HepG2 (cell line): ENCODE data around the gene THUMPD2. TPM values are rescaled to one million over a fixed set of nuclear protein-coding genes. Genes with fewer than 3 reads are reported as not detected.

Experiments used
- BRF2 ChIP-seq: sonication (generic); formaldehyde crosslinking; IDR thresholded peaks from 2 replicates; pipeline ENCODE4 v1.8.1; 2022; ENCODE audit warnings: mild to moderate bottlenecking, missing genetic modification reagents
- KLF16 ChIP-seq, 2 experiments: sonication (generic) in 1 of 2; formaldehyde crosslinking in 1 of 2; IDR thresholded peaks; 2 replicates each; pipeline versions ENCODE4 v1.6.1 to v1.8.0; 2016 to 2023; ENCODE audit warnings: missing genetic modification reagents in 2 of 2, missing compliant biosample characterization in 1 of 2
- MAF1 ChIP-seq: sonication (generic); formaldehyde crosslinking; IDR thresholded peaks from 2 replicates; pipeline ENCODE4 v1.5.0; 2020; ENCODE audit warnings: missing genetic modification reagents, borderline replicate concordance
- MED8 ChIP-seq: sonication (generic); formaldehyde crosslinking; IDR thresholded peaks from 2 replicates; pipeline ENCODE4 v1.8.1; 2023; ENCODE audit warnings: mild to moderate bottlenecking, missing genetic modification reagents; ENCODE audit not compliant: insufficient replicate concordance
- PCBP1 ChIP-seq: fragments of 200-400 bp; formaldehyde crosslinking; IDR thresholded peaks from 2 replicates; pipeline ENCODE4 v1.6.1; 2017; ENCODE audit warnings: mild to moderate bottlenecking, low read depth, low read length, borderline replicate concordance
- RAD51 ChIP-seq: fragments of 450-650 bp; IDR thresholded peaks from 2 replicates; pipeline ENCODE4 v1.6.1; 2016; ENCODE audit warnings: borderline replicate concordance
- SIN3A ChIP-seq: IDR thresholded peaks from 2 replicates; pipeline ENCODE4 v1.6.1; 2011; ENCODE audit warnings: low read depth, mild to moderate bottlenecking, control low read depth, low read length, borderline replicate concordance
- ZBTB38 ChIP-seq: sonication (generic); formaldehyde crosslinking; IDR thresholded peaks from 2 replicates; pipeline ENCODE4 v1.5.1; 2020; ENCODE audit warnings: mild to moderate bottlenecking, missing genetic modification reagents
- ZNF496 ChIP-seq: sonication (generic); formaldehyde crosslinking; IDR thresholded peaks from 2 replicates; pipeline ENCODE4 v1.8.1; 2023; ENCODE audit warnings: mild to moderate bottlenecking, moderate library complexity, missing genetic modification reagents; ENCODE audit not compliant: insufficient replicate concordance
- ZNF556 ChIP-seq: sonication (generic); formaldehyde crosslinking; IDR thresholded peaks from 2 replicates; pipeline ENCODE4 v1.4.0; 2020; ENCODE audit warnings: mild to moderate bottlenecking, missing genetic modification reagents, borderline replicate concordance
- polyA plus RNA-seq, 8 experiments: library from polyadenylated mRNA; depleted of rRNA in 3 of 8; stranded (reverse) in 7 of 8; unstranded in 1 of 8; fragments of >200 nt; fragmentation: Illumina TruSeq in 4 of 8; extraction: Trizol in 4 of 8; gene quantifications; 2 replicates each; pipeline versions ENCODE4 v1.2.1 to v1.2.3, GENCODE V29; 2011 to 2016; ENCODE audit warnings: low read depth in 4 of 8, missing spikeins in 1 of 8, mixed read lengths in 1 of 8; ENCODE audit not compliant: insufficient read depth in 1 of 8
- total RNA-seq, 5 experiments: library from RNA; depleted of rRNA; stranded (reverse); fragments of >200 nt; fragmentation: Illumina TruSeq; extraction: Trizol; gene quantifications; 2 replicates each; pipeline ENCODE4 v1.2.3, GENCODE V29; 2016; ENCODE audit warnings: low read depth in 1 of 5
- TF ChIP-seq, protein P1 (sequence below): sonication (generic); formaldehyde crosslinking; IDR thresholded peaks from 2 replicates; pipeline ENCODE4 v1.4.0; 2020; ENCODE audit warnings: mild to moderate bottlenecking, missing genetic modification reagents

The THUMPD2 gene
- total and polyA plus RNA-seq, 2 of the 13 experiments (the other 11 are each of a cell fraction or from before 2014, with no cell fraction given), result 11.8 to 15.6 TPM

GRCh38 chr2:39723497-39723896 is 55.6 kb downstream of the THUMPD2 start (continued):
- TF ChIP-seq, protein P1, sequence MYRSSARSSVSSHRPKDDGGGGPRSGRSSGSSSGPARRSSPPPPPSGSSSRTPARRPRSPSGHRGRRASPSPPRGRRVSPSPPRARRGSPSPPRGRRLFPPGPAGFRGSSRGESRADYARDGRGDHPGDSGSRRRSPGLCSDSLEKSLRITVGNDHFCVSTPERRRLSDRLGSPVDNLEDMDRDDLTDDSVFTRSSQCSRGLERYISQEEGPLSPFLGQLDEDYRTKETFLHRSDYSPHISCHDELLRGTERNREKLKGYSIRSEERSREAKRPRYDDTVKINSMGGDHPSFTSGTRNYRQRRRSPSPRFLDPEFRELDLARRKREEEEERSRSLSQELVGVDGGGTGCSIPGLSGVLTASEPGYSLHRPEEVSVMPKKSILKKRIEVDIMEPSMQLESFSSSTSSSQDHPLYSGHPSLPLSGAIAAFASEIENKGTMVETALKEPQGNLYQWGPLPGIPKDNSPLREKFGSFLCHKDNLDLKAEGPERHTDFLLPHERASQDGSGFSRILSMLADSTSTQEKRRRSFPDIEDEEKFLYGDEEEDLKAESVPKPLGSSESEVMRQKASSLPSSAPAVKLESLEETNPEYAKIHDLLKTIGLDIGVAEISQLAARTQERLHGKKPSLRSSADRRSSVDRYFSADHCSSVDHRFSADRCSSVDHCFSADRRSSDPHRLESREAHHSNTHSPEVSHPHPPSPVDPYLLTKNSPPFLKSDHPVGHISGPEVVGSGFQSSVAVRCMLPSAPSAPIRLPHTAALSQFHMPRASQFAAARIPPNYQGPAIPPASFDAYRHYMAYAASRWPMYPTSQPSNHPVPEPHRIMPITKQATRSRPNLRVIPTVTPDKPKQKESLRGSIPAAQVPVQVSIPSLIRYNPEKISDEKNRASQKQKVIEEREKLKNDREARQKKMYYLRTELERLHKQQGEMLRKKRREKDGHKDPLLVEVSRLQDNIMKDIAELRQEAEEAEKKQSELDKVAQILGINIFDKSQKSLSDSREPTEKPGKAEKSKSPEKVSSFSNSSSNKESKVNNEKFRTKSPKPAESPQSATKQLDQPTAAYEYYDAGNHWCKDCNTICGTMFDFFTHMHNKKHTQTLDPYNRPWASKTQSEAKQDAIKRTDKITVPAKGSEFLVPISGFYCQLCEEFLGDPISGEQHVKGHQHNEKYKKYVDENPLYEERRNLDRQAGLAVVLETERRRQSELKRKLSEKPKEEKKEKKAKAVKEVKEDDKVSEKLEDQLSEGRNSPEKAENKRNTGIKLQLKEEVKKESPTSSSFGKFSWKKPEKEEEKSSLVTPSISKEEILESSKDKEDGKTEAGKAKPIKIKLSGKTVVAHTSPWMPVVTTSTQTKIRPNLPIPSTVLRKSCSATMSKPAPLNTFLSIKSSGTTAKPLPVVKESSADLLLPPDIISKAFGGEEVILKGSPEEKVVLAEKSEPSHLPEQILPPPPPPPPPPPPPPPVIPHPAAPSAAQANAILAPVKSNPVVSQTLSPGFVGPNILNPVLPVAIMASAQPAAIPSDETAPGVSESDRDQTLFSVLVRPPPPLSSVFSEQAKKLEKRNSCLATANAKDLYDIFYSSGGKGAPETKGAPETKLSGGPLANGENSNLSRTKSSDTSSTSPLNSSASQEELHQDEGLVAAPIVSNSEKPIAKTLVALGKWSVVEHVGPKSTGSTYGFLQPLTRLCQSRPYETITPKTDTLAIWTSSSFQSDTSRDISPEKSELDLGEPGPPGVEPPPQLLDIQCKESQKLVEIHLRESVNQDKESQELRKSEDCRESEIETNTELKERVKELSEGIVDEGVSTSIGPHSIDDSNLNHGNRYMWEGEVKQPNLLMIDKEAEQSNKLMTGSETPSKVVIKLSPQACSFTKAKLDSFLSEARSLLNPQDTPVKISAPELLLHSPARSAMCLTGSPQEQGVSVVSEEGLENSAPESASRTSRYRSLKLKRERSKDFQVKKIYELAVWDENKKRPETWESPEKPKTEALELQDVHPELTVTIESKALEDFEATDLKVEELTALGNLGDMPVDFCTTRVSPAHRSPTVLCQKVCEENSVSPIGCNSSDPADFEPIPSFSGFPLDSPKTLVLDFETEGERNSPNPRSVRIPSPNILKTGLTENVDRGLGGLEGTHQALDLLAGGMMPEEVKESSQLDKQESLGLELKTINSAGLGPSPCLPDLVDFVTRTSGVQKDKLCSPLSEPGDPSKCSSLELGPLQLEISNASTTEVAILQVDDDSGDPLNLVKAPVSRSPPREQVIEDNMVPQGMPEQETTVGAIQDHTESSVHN (CRISPR knock-in tag), result no peak
- TF ChIP-seq ZNF556 (CRISPR knock-in tag) (no peak), RAD51 (no peak), SIN3A (no peak), BRF2 (CRISPR knock-in tag) (no peak), MAF1 (CRISPR knock-in tag) (no peak), MED8 (CRISPR knock-in tag) (no peak), ZBTB38 (CRISPR knock-in tag) (no peak), PCBP1 (no peak), KLF16 (CRISPR knock-in tag; IDR thresholded peaks at IDR 0.05) (no peak), ZNF496 (no peak)
